Measurements from ENCODE around the gene SFT2D2.

The SFT2D2 gene

GRCh38 chr1:168287237-168287664 lies 61.4 kb downstream of the SFT2D2 start:
- in situ Hi-C loops (cut with MboI; ENCODE audit: low sequenced_read_pairs, unreplicated experiment) = no loop called here
- DNase-seq (ENCODE audit: low spot score) = no peak
- TF ChIP-seq CTCF (IDR thresholded peaks at IDR 0.05; ENCODE audit: borderline replicate concordance, control extremely low read depth, extremely low read depth, insufficient read depth, missing control alignments) = no peak

- in situ Hi-C loops (cut with MboI; ENCODE audit: low sequenced_read_pairs, unreplicated experiment) = no loop called here
- no peak for DNase-seq (ENCODE audit: low spot score)
- no peak for TF ChIP-seq CTCF (IDR thresholded peaks at IDR 0.05; ENCODE audit: borderline replicate concordance, control extremely low read depth, extremely low read depth, insufficient read depth, missing control alignments)
These were observed 62.7 kb downstream of the SFT2D2 start for GRCh38 chr1:168288311-168289052.

GRCh38 chr1:168291222-168291837 lies 65.5 kb downstream of the SFT2D2 start:
- TF ChIP-seq CTCF (IDR thresholded peaks at IDR 0.05; ENCODE audit: borderline replicate concordance, control extremely low read depth, extremely low read depth, insufficient read depth, missing control alignments) = no peak
- DNase-seq (ENCODE audit: low spot score) = no peak
- in situ Hi-C loops (cut with MboI; ENCODE audit: low sequenced_read_pairs, unreplicated experiment) = no loop called here

- no peak for DNase-seq (ENCODE audit: low spot score)
- no peak for TF ChIP-seq CTCF (IDR thresholded peaks at IDR 0.05; ENCODE audit: borderline replicate concordance, control extremely low read depth, extremely low read depth, insufficient read depth, missing control alignments)
- in situ Hi-C loops (cut with MboI; ENCODE audit: low sequenced_read_pairs, unreplicated experiment) = no loop called here
These were observed 67.6 kb downstream of the SFT2D2 start for GRCh38 chr1:168293356-168293755.

GRCh38 chr1:168295411-168296114 lies 69.8 kb downstream of the SFT2D2 start:
- TF ChIP-seq CTCF (IDR thresholded peaks at IDR 0.05; ENCODE audit: borderline replicate concordance, control extremely low read depth, extremely low read depth, insufficient read depth, missing control alignments) = no peak
- no peak for DNase-seq (ENCODE audit: low spot score)
- in situ Hi-C loops (cut with MboI; ENCODE audit: low sequenced_read_pairs, unreplicated experiment) = no loop called here

GRCh38 chr1:168297019-168297730 lies 71.4 kb downstream of the SFT2D2 start:
- TF ChIP-seq CTCF (IDR thresholded peaks at IDR 0.05; ENCODE audit: borderline replicate concordance, control extremely low read depth, extremely low read depth, insufficient read depth, missing control alignments) = no peak
- in situ Hi-C loops (cut with MboI; ENCODE audit: low sequenced_read_pairs, unreplicated experiment) = no loop called here
- no peak for DNase-seq (ENCODE audit: low spot score)
